GM18502 (cell line): ENCODE results near the gene SLC24A4.

Source experiments
- ATAC-seq: cut with Tn5 transposase; IDR thresholded peaks from one replicate; pipeline ENCODE4 v1.9.1; 2021; ENCODE audit warnings: mild to moderate bottlenecking; ENCODE audit not compliant: unreplicated experiment, poor library complexity

The SLC24A4 gene

DNA sequence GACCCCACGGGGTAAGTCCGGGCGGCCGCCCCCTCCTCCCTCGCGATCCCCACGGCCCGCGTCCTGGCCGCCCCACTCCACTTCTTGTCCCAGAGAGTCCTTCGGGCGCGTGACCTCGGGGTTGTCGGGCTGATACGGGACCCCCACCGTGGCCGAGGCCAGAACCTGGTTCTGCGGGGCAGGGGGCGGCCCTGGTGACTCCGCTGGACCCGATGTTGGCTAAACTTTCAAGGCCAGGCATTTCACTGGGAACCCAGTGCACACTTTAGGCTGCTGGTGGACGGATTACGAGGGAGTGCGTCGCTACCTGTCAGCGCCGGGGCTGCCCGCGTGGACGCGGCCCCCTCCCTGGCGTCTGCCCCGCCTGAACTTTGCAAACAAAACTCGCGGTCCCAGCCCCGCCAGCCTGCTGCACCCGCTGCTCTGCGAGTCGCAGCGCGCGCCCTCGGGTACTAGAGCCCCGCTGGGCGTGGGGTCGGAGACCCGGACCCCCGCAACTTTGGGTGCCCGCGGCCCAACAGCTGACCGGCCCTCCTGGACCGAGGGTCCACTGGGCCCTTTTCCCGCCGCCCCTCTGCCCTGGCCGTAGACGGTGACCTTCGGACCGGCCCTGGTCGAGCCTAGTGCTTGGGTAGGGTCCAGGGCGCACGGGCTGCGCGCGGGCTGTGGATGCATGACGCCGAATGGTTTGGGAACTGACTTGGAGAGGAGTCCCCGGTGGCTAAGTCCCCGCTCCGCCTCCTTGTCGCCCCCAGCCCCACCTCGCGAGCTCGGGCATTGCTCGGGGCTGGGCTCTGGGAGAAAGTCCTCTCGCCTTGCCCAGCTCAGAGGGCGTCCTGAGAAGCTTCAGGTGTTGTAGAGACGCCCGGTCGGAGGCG lies 191.2 kb downstream of the SLC24A4 start:
- ATAC-seq = peak; percentile 39

DNA sequence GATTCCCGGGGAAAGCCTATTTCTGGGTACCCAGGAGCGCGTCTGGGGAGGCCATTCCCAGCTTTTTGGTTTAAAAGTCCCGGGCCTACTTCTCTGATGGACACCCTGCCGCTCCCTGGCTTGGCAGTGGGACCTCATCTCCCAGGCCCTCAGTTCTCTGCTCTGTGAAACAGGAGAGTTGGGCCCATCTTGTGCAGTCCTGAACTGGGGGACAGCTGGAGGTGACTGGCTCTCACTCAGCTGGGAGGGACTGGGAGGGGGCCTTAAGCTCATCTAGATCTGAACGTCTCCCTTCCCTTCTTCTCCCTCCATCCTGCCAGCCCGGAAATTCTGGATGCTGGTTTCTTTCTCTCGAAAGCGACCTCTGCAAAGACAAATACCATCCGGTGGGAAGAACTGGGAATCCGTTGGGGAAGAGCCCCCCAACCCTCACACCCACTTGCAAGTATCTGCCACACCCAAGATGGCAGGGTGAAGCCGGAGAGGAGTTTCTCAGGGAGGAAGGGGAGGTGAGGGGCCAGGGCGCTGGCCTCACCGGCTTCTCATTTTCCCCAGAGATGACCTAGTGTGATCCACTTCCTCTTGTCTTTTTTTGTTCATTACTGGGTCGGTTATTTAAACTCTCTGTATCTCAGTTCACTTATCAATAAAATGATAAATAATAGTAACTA lies 192.0 kb downstream of the SLC24A4 start:
- ATAC-seq = no peak

DNA sequence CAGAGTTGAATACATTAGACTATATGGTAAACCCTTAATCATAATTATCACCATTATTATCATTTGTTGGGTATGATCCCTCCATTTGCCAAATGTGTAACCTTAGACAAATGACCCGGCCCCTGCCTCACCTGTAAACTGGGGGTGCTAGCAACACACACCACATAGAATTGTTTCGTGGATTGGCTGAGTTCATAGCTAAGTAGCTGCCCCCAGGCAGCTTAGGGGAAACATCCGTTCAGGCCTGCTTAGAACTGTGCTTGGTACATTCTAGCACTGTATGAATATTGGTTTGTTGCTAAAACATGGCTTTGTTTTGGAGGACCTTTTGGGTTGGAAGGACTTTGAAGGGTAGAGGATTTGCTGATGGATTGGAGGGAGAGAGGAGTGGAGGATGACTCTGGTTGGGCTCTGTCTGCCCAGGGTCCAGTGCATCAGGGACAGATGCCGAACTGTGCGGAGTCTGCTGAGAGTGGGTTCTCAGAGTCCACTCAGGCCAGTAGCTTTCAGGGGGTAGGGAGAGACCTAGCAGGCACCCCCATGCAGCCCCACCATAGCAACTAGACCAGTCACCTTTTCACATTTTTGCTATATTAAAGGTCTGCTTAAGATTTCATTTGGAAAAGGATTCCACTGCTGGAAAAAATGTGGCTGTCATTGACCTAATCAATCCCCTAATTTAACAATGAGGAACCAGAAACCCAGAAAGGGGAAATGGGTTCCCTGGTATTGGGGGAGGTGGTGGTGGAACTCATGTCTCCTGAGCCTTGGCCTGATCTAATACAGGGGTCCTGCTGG lies 192.8 kb downstream of the SLC24A4 start:
- ATAC-seq = no peak

DNA sequence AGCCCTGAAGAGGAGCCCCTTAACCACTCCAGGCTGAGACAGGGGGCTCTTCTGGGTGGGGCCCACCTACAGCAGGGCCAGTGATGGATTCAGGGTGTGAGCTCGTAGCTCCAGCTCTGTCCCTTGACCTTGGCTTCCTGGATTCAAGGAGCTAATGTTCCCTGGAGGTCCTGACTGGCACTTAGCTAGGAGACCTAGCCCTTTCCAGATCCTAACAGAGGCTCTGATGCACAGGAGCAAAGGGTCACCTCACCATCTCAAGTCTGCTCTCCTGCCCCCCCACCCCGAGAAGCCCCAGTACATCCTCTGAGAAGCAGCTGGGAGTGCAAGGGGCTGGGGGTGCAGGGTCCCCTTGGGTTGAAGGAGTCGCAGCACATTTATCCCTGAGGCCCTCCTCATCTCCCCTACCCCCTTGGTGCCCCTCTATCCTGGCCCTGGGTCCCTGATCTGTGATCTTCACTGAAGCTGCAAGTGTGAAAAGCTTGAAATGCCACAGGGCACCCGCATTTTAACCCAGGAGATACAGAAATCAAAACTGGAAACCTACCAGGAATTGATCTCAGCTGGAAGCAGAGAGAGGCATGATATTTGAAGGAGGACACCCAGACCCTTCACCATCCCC lies 193.5 kb downstream of the SLC24A4 start:
- no peak for ATAC-seq

DNA sequence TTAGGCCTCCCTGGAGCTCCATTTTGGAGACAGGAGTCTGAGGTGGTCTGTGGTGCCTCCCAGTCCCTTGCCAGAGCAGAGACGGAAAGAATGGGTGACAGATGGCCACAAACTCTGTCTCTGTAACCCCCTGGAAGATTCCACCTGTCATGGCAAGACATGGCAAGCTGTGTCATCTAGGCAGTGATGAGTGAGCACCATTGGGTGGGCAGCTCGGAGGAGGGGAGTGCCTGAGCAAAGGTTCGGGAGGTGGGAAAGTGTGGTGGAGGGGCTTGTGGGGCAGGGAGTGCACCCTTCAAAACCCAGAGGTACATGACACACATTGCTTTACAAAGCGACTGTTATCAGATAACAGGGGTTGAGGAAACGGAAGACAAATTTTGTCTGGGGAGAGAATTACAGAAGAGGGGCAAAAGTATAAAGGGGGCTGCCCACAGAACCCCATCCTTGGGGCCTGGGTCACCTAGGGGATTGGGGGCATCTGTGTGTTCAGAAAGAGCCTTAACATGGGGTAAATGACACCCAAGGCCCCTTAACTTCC lies 194.1 kb downstream of the SLC24A4 start:
- ATAC-seq = no peak

DNA sequence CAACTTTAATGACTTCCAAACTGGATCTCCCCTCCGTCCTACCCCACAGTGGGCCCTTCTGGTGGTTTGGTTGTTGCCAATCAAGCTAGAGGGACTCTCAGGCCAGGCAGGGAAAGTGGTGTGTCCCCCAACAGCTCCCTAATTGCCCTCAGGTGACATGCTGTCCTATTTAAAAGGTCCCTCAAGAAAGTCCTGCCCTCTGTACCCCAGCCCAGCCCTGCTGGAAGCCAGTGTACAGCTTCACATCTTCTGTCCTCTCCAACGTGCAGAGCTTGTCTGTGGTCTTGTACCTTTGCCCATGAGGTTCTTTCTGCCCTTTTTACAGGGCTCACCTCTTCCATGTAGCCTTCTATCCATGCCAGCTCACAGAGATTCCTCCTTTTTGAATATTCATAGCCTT lies 194.8 kb downstream of the SLC24A4 start:
- no peak for ATAC-seq

DNA sequence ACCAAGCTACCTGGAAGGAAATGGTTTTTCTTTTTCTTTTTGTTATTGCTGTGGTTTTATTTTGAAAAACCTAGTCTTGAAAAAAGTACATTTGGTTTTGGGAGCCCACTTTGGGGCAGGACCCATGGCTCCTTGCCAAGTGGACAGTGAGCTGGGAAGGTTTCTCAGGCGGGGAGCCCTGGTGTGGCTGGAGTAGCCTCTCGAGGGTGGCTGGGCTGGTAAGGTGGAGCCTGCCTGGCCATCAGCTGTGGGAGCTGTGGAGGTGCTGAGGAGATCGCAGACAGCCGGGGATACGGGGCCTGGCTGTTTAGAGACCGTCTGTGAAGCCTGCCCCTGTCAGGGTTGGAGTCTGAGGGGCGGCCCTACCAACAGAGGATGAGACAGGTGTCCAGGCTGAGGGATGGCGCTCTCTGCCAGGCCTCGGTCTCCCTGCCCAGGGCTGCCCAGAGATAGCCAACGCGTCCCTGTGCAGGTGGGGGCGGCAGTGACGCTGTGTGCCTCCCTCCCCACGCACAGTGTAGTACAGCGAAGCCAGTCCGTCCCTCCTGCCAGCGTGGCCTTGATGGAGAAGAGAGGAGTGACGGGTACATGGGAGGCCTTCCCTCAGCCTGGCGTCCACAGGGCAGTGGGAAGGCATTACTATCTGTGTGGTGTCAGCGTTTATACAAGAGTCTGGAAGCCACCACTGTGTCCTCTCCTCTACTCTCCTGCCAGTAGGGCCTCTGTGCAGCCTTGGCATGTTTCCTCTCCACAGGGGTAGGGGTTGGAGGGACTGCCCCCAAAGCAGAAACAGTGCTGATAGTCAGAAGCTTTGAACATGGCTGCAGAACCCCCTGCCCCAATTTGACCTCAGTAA lies 196.5 kb downstream of the SLC24A4 start:
- ATAC-seq = no peak

DNA sequence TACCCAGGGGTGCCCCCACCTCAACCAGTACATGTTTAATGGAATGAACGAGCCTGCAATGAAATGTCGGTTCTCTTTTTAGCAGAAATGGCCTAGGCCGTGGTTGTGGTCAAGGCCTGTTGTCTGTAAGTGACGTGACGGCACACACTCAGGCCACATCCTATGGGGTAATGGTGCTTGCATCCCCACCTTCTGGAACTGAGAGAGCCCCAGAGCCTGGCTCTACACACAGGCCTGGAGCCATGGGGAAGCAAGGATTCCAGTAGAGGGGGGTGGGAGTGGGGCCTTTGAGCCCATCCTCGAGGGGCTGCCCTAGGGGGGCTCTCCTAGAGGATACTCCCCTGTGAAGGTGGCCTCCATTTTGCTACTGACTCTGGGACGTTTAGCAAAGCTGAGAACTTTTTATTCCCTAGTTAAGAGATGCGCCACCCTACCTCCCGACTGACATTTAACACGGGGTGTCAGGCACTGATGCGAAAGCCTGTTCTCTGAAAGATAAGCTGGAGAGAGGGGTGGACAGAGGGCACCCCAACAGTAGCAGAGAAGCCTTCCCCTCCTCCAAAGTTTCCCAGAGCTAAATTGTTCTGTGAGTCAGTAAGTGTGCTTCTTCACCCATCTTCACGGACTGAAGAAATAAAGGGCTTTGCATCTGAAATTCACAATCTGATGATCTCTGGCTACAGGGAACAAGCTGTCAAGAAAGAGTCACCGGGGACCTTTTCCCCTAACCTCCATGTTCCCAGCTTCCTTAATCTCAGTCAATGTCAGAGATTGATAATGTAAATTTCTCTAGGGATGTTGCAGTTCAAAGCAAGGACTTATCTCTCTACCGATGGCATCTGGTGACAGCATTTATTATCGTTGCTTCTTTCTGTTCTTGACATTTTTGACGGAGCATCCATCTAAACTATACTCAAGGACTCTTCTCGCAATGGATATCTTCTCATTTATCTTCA lies 197.4 kb downstream of the SLC24A4 start:
- ATAC-seq = no peak

DNA sequence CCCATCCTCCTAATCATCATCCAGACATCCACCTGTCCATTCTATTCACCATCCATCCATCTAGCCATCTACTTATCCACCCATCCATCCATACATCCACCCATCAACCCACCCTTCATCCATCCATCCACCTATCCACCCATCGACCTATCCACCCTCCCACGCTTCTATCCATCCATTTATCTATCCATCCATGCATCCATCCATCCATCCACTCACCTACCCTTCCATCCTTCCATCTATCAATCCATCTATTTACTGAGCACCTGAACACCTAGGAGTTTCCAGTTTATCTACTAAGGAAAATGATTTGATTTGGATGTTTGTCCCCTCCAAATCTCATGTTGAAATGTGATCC lies 198.1 kb downstream of the SLC24A4 start:
- no peak for ATAC-seq

DNA sequence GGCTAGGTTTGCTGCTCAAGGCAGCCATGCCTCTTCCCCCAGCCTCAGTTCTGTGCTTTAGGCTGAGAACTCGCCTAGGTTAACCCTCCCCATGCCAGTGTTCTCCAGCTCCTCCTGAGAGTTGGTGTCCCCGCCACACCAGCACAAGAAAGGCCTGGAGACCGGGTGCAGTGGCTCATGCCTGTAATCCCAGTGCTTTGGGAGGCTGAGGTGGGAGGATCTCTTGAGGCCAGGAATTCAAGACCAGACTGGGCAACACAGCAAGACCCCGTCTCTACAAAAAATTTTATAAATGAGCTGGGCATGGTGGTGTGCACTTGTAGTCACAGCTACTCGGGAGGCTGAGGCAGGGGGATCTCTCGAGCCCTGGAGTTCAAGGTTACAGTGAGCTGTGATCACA lies 200.8 kb downstream of the SLC24A4 start:
- no peak for ATAC-seq

DNA sequence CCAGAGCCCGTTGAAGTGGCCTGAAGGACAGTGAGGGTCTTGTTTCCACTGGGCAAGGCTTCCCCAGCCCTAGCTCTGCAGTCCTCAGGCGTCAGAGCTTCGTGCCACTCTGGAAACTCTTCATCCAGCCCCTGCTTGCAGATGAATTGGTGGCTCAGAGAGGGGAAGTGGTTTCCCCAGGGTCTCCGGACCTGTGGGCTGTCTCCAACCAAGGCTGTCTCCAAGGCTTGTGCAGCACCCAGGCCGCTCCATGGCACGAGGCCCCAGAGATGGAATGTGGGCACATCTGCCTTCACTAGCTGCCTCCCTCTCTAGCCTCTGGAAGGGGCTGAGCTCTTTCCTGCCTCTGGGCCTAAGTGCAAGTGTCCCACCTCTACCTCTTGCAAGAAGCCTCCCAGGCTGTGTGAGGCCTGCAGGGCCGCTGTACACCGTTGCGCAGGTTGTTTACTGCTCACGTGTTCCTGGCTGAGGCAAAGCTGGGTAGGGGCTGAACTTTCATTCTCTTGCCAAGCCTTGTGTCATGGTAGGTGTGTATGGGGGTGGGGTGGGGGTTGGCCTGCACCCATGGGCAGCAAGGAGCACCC lies 201.7 kb downstream of the SLC24A4 start:
- no peak for ATAC-seq

DNA sequence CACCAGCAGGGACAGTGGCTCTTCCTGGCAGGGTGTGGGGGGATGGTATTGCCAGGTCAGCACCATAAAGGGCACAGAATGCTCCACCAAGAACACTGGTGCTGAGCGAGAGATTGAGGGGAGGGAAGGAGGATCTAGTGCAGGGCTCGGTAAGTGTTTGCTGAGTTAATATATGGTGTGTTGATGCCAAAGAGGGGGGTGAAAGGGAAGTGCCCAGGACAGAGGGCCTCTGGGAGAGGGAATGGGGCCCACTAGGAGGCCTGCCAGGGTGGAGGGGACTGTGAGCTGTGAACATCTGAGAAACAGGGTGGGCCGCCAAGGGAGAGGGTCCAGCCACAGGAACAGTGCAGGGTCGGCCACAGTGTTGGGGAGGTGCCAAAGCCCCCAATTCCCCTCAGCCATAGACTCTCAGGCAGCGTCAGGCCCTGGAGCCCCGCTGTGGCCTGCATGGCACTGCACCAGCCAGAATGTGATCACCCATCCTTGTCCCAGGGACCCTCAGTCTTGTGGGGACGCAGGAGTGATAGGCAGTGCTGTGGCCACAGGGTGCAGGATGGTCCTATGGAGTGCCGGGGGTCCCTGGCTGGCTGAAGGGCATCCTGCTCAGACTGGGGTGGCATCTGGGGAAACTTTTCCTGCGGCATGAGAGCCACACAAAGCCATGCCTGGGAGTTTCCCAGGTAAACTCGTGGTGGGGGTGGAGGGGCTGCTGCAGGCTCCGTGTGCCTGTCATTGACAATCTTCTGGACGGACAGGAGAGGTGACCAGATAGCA lies 202.5 kb downstream of the SLC24A4 start:
- ATAC-seq = no peak

DNA sequence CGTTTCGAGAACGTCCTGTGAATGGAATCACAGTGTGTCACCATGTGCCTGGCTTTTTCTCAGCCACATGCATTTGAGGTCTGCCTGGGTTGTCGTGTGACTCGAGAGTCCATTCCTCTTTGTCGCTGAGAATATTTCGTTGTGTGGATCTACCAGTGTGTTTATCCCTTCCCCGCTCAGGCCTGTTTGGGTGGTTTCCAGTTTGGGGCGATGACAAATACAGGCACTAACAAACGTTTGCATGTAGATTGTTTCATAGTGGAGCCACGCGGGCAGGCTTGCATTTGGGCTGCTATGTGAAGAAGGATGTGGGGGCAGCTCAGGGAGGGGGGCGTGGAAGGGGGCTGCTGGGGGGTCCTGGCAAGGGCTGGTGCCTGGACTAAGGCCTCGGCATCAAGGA lies 204.8 kb downstream of the SLC24A4 start:
- no peak for ATAC-seq

DNA sequence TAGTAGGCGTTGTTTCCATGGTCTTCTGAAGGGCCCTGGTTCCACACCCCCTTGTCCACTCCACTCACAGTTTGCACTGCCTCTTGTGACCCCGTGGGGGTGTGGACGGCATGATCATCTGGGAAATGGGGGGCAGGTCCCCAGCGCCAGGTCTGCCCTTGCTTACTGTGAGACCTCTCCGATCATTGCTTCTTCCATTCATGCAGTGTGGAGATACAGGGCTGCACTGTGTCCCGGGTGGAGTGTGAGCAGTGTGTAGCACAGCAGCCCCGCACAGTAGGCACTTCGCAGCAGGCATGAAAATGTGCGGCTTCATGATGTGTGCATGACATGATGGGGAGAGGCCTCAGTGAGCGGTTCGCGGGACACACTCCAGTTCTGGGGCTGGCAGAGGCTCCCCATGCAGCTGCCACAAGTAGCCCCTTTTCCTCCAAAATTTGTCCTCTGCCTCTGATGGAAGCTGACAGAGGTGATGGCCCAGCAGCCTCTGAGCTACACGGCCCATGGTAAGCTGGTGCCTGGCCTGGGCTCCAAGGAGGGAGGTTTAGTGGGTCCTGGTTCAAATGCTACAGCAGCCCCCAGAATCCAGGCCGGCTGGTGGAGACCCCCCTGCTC lies 205.6 kb downstream of the SLC24A4 start:
- ATAC-seq = no peak

DNA sequence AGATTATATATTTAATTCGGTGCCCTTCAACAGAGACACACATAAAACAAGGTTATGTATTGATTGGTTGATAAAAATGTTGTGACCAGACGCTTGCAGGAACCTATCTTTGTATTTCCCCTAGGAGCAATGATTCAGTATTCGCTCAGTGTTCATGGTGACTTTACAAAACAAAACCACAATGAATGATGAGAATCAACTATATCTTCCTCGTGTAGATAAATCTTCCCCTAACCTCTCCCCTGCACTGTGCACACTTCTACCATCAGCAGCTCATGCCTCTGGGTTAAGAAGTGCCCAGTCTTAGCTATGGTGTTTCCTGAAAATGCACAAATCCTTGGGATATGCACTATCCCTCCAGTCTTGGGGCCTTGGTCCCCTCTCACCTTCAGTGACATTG lies 206.9 kb downstream of the SLC24A4 start:
- ATAC-seq = no peak

DNA sequence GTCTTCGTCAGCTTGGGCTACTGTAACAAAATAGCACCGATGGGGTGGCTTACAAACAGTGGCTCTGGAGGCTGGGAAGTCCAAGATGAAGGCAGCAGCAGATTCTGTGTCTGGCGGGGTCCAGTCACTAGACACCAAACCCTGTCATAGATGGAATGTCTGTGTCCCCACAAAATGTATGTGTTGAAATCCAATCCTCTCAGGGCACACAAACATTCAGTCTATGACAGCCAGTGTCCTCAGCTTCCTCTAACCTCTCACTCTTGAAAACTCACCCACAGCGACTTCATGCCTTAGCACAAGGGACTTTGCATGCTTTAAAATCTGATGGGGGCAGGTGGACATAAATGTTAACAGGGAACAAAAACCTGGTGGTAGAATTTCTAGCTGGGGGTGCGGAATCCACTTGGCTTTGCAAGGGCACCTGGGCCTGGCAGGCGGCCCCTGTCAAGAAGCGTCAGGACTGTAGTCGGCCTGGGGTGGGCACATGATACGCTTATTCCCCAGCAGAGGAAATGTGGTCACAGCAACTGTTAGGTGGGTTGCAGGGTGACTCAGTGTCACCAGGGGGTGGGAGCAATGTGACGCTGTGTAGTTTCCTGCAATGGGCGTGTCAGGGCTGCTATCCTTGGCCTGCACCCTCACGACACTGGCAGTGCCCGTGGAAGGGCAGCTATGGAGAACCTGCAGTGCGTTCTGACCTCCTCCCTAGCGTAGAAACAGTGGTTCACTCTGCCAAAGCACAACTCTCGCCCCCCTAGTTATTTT lies 208.3 kb downstream of the SLC24A4 start:
- no peak for ATAC-seq
